A549 (cell line): Measurements from ENCODE around the gene CPED1. TPM values are rescaled to one million over a fixed set of nuclear protein-coding genes. Genes with fewer than 3 reads are reported as not detected.

Experiments used
- ATAC-seq, 2 experiments: fragments of 200-7000 bp in 1 of 2; fragments of >200 bp in 1 of 2; cut with Nextera tagmentation in 1 of 2; cut with Tn5 transposase in 1 of 2; 3 replicates each; pipeline versions ENCODE4 v1.8.0 to v1.9.1; 2018 to 2020; ENCODE audit warnings: mild to moderate bottlenecking in 1 of 2, moderate library complexity in 1 of 2
- CTCF ChIA-PET: fragments of 300-600 bp; sonication (Branson Sonifier 250); formaldehyde crosslinking; extraction: SDS; loops from one replicate; lab custom pipeline; 2021; ENCODE audit warnings: antibody characterized with exemption, inconsistent platforms; lab: Yijun Ruan, JAX
- POLR2A ChIA-PET: fragments of 350-600 bp; formaldehyde crosslinking; extraction: SDS; loops from one replicate; lab custom pipeline; 2021; ENCODE audit warnings: antibody characterized with exemption, inconsistent platforms; lab: Yijun Ruan, JAX
- DNase-seq, 2 experiments: peaks; one replicate each; pipeline versions ENCODE4 v3.0.0 to v3.0.0-alpha.2; 2011 to 2016; ENCODE audit warnings: low read depth in 1 of 2, low spot score in 1 of 2
- FAIRE-seq: peaks from 2 replicates; lab custom pipeline; 2011; peaks lifted over from hg19 to GRCh38; lab: Jason Lieb, UNC
- H3K27ac ChIP-seq, 2 experiments: fragments of >200 bp; sonication (Bioruptor Twin); formaldehyde crosslinking; 3 replicates each; pipeline ENCODE4 v1.5.1; 2016 to 2017
- H3K4me1 ChIP-seq: fragments of >200 bp; sonication (Bioruptor Twin); formaldehyde crosslinking; 3 replicates; pipeline ENCODE4 v1.6.1; 2016
- H3K4me2 ChIP-seq: fragments of >200 bp; sonication (Bioruptor Twin); formaldehyde crosslinking; 3 replicates; pipeline ENCODE4 v1.6.1; 2016
- H3K4me3 ChIP-seq: fragments of >200 bp; sonication (Bioruptor Twin); formaldehyde crosslinking; 3 replicates; pipeline ENCODE4 v1.5.1; 2016
- H3K9me3 ChIP-seq: fragments of >200 bp; sonication (Bioruptor Twin); formaldehyde crosslinking; 3 replicates; pipeline ENCODE4 v1.6.1; 2016
- ATOH8 ChIP-seq: fragments of 250-450 bp; sonication (Bioruptor Pico); IDR thresholded peaks from 2 replicates; pipeline ENCODE4 v1.5.0; 2020; ENCODE audit warnings: low read depth, mild to moderate bottlenecking, moderate library complexity
- CBX8 ChIP-seq: fragments of 200-600 bp; sonication (generic); IDR thresholded peaks from 2 replicates; pipeline ENCODE4 v1.6.1; 2016
- CEBPB ChIP-seq, 2 experiments: fragments of >200 bp in 1 of 2; sonication (Bioruptor Twin) in 1 of 2; formaldehyde crosslinking in 1 of 2; IDR thresholded peaks; 2 replicates each; pipeline ENCODE4 v1.6.1; 2012 to 2016
- CHD2 ChIP-seq: fragments of 150-350 bp; IDR thresholded peaks from 2 replicates; pipeline ENCODE4 v1.6.1; 2014; ENCODE audit warnings: low read length; ENCODE audit not compliant: partially characterized antibody
- CTCF ChIP-seq: fragments of >200 bp; sonication (Bioruptor Twin); formaldehyde crosslinking; IDR thresholded peaks from 3 replicates; pipeline ENCODE4 v1.5.1; 2016
- EHF ChIP-seq: fragments of 250-450 bp; sonication (Bioruptor Pico); IDR thresholded peaks from 2 replicates; pipeline ENCODE4 v1.5.0; 2020; ENCODE audit warnings: mild to moderate bottlenecking
- EHMT2 ChIP-seq: fragments of 200-600 bp; sonication (generic); IDR thresholded peaks from 2 replicates; pipeline ENCODE4 v1.6.1; 2016; ENCODE audit warnings: antibody characterized with exemption, low read depth, mild to moderate bottlenecking, moderate library complexity
- ELK1 ChIP-seq: fragments of 150-350 bp; IDR thresholded peaks from 2 replicates; pipeline ENCODE4 v1.6.1; 2014; ENCODE audit warnings: low read depth, mild to moderate bottlenecking, low read length
- ESRRA ChIP-seq: fragments of 150-350 bp; IDR thresholded peaks from 2 replicates; pipeline ENCODE4 v1.6.1; 2014; ENCODE audit warnings: mild to moderate bottlenecking, low read length, borderline replicate concordance
- FOSB ChIP-seq: fragments of 250-450 bp; sonication (Bioruptor Pico); IDR thresholded peaks from 2 replicates; pipeline ENCODE4 v1.5.0; 2020; ENCODE audit warnings: mild to moderate bottlenecking, moderate library complexity
- FOSL2 ChIP-seq, 2 experiments: fragments of 450-650 bp in 1 of 2; fragments of >200 bp in 1 of 2; sonication (Bioruptor Twin) in 1 of 2; formaldehyde crosslinking; IDR thresholded peaks; 2 replicates each; pipeline versions ENCODE4 v1.5.0 to v1.6.1; 2016 to 2020; ENCODE audit warnings: mild to moderate bottlenecking in 1 of 2, moderate library complexity in 1 of 2
- FOXS1 ChIP-seq: fragments of 250-450 bp; sonication (Bioruptor Pico); IDR thresholded peaks from 2 replicates; pipeline ENCODE4 v1.5.0; 2020; ENCODE audit warnings: mild to moderate bottlenecking, moderate library complexity
- GATA3 ChIP-seq: IDR thresholded peaks from 2 replicates; pipeline ENCODE4 v1.6.1; 2012; ENCODE audit warnings: borderline replicate concordance
- HMGXB4 ChIP-seq: fragments of 250-450 bp; sonication (Bioruptor Pico); IDR thresholded peaks from 2 replicates; pipeline ENCODE4 v1.5.0; 2021; ENCODE audit warnings: mild to moderate bottlenecking, moderate library complexity, borderline replicate concordance
- MAX ChIP-seq: IDR thresholded peaks from 2 replicates; pipeline ENCODE4 v1.6.1; 2012
- MAZ ChIP-seq: fragments of 150-350 bp; IDR thresholded peaks from 2 replicates; pipeline ENCODE4 v1.6.1; 2014; ENCODE audit warnings: antibody characterized with exemption, low read depth, low read length, borderline replicate concordance
- MYC ChIP-seq: IDR thresholded peaks from 2 replicates; pipeline ENCODE4 v1.6.1; 2012; ENCODE audit warnings: mild to moderate bottlenecking, inconsistent platforms, low read length, improper control_type of control experiment, borderline replicate concordance
- NFE2L2 ChIP-seq: fragments of 150-350 bp; conservative IDR thresholded peaks from 2 replicates; pipeline ENCODE4 v1.6.1; 2014; ENCODE audit warnings: low read length
- NPAS2 ChIP-seq: fragments of 250-450 bp; sonication (Bioruptor Pico); IDR thresholded peaks from 2 replicates; pipeline ENCODE4 v1.8.0; 2022; ENCODE audit warnings: mild to moderate bottlenecking, moderate library complexity, borderline replicate concordance
- NR3C1 ChIP-seq: fragments of >200 bp; sonication (Bioruptor Twin); formaldehyde crosslinking; IDR thresholded peaks from 3 replicates; pipeline ENCODE4 v1.6.1; 2017
- POLR2AphosphoS2 ChIP-seq: conservative IDR thresholded peaks from 2 replicates; pipeline ENCODE4 v1.6.1; 2012; ENCODE audit warnings: low read length, improper control_type of control experiment, inconsistent platforms
- SREBF2 ChIP-seq: fragments of 450-650 bp; IDR thresholded peaks from 2 replicates; pipeline ENCODE4 v1.6.1; 2014; ENCODE audit warnings: mild to moderate bottlenecking, moderate library complexity
- WGBS: methylation state at CpG from one replicate; pipeline ENCODE4 v1.1.6; 2017; ENCODE audit errors: missing lambda C conversion rate; 5-methylcytosine and 5-hydroxymethylcytosine counted together
- polyA plus RNA-seq, 4 experiments: library from polyadenylated mRNA; depleted of rRNA in 3 of 4; stranded (reverse); fragments of >200 nt; fragmentation: RNase III in 1 of 4; extraction: RNeasy Plus Mini Kit Qiagen cat#74134 plus additional on column Dnase treatment in 1 of 4; gene quantifications; 2 replicates in 3 of 4; 3 replicates in 1 of 4; pipeline ENCODE4 v1.2.3, GENCODE V29; 2011 to 2017

The CPED1 gene
- polyA plus RNA-seq, 2 of the 4 experiments (the other 2 are of a cell fraction), result 0.03 TPM; not detected in 1

- ChIA-PET POLR2A (no interaction called here), CTCF (no interaction called here)
- H3K4me3 ChIP-seq, result no peak overlapping the region
- WGBS, result 2% methylated on average over 3 of the region's 3 CpGs
- H3K27ac ChIP-seq, result no peak overlapping the region
- no peak for ATAC-seq
- no peak for TF ChIP-seq ELK1
- no peak for TF ChIP-seq FOSL2 (IDR thresholded peaks at IDR 0.05)
- no peak for TF ChIP-seq FOSL2 (CRISPR knock-in tag; IDR thresholded peaks at IDR 0.05)
- H3K4me2 ChIP-seq, result no peak overlapping the region
- no peak for DNase-seq
- H3K4me1 ChIP-seq, result no peaks in the 10 kb centered on the region
- FAIRE-seq, result no peak
- H3K9me3 ChIP-seq, result no peaks in the 10 kb centered on the region
Observed at GRCh38 chr7:121266307-121266894, 277.9 kb downstream of the CPED1 start.

GRCh38 chr7:121267612-121268011 lies 279.1 kb downstream of the CPED1 start:
- no peak for TF ChIP-seq NR3C1
- TF ChIP-seq EHF (CRISPR knock-in tag), result no peak
- TF ChIP-seq GATA3, result no peak
- TF ChIP-seq NFE2L2, result no peak
- TF ChIP-seq EHMT2, result no peak
- no peak for TF ChIP-seq NPAS2 (CRISPR knock-in tag)
- TF ChIP-seq HMGXB4 (CRISPR knock-in tag), result no peak
- no peak for TF ChIP-seq CHD2
- no peak for TF ChIP-seq FOSB (CRISPR knock-in tag)
- TF ChIP-seq ATOH8 (CRISPR knock-in tag), result no peak
- TF ChIP-seq MAX, result no peak
- TF ChIP-seq CTCF, result no peak
- TF ChIP-seq MYC, result no peak
- TF ChIP-seq SREBF2, result no peak
- TF ChIP-seq, all 56 proteins: peak for 0

GRCh38 chr7:121269798-121270197 lies 281.3 kb downstream of the CPED1 start:
- Histone ChIP-seq H3K4me1 (no peaks in the 10 kb centered on the region), H3K4me2 (no peak overlapping the region), H3K4me3 (no peak overlapping the region), H3K9me3 (no peaks in the 10 kb centered on the region), H3K27ac (no peak overlapping the region)
- DNase-seq (no peak), FAIRE-seq (no peak), ATAC-seq (no peak)
- TF ChIP-seq ELK1 (no peak), POLR2AphosphoS2 (no peak), MAZ (no peak), CBX8 (no peak), CEBPB (IDR thresholded peaks at IDR 0.05) (no peak), ESRRA (no peak), FOXS1 (no peak)
- CTCF ChIA-PET, result no interaction called here
- 12% methylated on average over 3 of the region's 3 CpGs for WGBS
- POLR2A ChIA-PET, result no interaction called here

More at GRCh38 chr7:121267612-121268011, 279.1 kb downstream of the CPED1 start:
- no peak for ATAC-seq
- Histone ChIP-seq H3K9me3 (no peaks in the 10 kb centered on the region), H3K4me1 (no peaks in the 10 kb centered on the region), H3K27ac (no peak overlapping the region), H3K4me2 (no peak overlapping the region), H3K4me3 (no peak overlapping the region)
- ChIA-PET POLR2A (no interaction called here), CTCF (no interaction called here)
- DNase-seq, result no peak
- FAIRE-seq, result no peak
- WGBS, result 0% methylated on average over 1 of the region's 1 CpG
